AG09309 (cell line): Measurements from ENCODE around the gene SYT8.

Source experiments
- DNase-seq: peaks from one replicate; pipeline ENCODE4 v3.0.0-alpha.2; 2010; ENCODE audit warnings: low read depth
- H3K4me3 ChIP-seq: 2 replicates; pipeline ENCODE4 v1.5.1; 2011; ENCODE audit warnings: mild to moderate bottlenecking, low read depth, low read length, moderate library complexity; ENCODE audit not compliant: control insufficient read depth
- CTCF ChIP-seq: IDR thresholded peaks from 2 replicates; pipeline ENCODE4 v1.5.1; 2011; ENCODE audit warnings: mild to moderate bottlenecking, low read depth, low read length, inconsistent platforms; ENCODE audit not compliant: insufficient read depth, control insufficient read depth; ENCODE audit errors: missing control alignments

Gene SYT8

DNA sequence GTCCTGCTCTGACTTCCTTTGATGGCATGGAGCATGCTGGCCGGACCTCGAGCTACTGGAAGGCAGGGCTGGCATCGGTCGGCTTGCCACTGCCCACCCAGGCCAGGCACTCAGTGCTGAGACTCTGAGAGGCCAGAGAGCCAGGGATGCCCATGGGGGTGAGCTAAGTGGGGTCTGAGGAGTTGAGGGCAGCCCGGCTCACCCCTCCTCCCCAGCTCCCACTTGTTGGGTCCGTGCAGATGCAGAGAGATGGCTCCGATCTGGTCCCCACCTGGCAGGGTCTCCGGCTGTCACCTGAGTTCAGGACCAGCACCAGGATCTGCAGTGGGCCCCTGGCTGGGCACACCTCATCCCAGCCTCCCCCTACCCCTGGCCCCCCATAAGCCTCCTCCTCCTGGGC lies 31.4 kb downstream of the SYT8 start:
- H3K4me3 ChIP-seq, result no peak overlapping the region
- no peak for DNase-seq
- TF ChIP-seq CTCF, result no peak

DNA sequence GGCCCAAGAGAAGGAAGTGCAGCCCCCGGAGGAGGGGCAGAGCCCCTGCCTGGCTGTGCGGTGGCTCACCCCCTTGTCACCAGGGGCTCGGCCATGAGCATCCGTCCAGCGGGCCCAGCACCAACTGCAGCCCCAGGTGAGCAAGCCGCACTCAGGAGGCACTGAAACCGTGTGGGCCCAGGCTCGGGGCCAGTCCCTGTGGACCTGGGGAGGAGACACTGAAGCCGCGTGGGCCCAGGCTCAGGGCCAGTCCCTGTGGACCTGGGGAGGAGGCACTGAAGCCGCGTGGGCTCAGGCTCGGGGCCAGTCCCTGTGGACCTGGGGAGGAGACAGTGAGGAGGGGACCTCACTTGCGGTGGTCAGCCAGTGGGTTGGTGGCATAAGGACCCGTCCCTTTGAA lies 32.0 kb downstream of the SYT8 start:
- H3K4me3 ChIP-seq, result no peak overlapping the region
- no peak for TF ChIP-seq CTCF
- DNase-seq, result no peak

GRCh38 chr11:1867381-1867780 lies 32.6 kb downstream of the SYT8 start:
- H3K4me3 ChIP-seq, result no peak overlapping the region
- DNase-seq, result no peak
- TF ChIP-seq CTCF, result no peak

GRCh38 chr11:1868056-1868635 lies 33.4 kb downstream of the SYT8 start:
- no peak for TF ChIP-seq CTCF
- no peak overlapping the region for H3K4me3 ChIP-seq
- no peak for DNase-seq

DNA sequence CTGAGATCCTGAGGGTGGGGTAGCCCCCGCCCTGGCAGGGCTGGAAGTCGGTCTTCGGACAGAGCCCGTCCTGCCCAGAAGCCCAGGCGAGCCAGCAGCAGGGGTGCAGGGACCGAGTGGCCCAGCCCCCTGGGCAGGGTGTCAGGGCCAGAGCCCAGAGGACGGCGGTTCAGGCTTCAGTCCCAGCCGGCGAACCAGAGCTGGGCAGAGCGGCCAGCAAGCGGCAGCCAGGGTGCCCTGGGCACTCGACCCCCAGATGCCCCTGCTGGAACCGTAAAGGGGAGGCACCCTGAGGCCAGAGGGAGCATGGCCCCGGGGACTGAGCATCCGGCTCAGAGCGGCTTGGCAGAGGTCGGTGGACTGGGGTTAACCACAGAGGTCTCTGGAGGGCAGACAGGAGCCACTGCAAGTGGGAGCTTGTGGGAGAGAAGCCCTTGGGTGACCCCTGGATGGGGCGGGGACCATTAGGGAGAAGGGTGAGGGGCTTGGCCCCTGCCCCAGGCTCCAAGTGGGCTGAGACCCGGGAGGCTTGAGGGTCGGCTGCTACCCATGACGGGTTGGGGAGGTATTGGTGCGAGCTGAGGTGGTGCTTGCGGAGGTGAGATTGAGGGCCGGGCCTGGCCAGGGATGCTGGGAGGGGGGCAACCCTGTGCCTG lies 34.0 kb downstream of the SYT8 start:
- no peak for DNase-seq
- no peak for TF ChIP-seq CTCF

GRCh38 chr11:1869427-1870325 lies 34.9 kb downstream of the SYT8 start:
- DNase-seq, result no peak
- peak; percentile 61 for TF ChIP-seq CTCF
- H3K4me3 ChIP-seq, result no peak overlapping the region

More for the DNA sequence above, 34.0 kb downstream of the SYT8 start:
- no peak overlapping the region for H3K4me3 ChIP-seq
